ENCODE measurements around the gene INSIG1. TPM values are rescaled to one million over a fixed set of nuclear protein-coding genes. Genes with fewer than 3 reads are reported as not detected.

INSIG1 gene
- 90.7 TPM for total RNA-seq
- long read RNA-seq, transcript INSIG1-201 (6 exons, 3,010 nt) = major isoform, 166 of 251 reads
- long read RNA-seq, transcript INSIG1-202 (4 exons, 1,127 nt) = minor isoform, 5 of 251 reads
- long read RNA-seq, partial matches to known transcripts = 17 of 251 reads
- long read RNA-seq, other reads (novel, unspliced or antisense) = 59 of 251 reads

DNA sequence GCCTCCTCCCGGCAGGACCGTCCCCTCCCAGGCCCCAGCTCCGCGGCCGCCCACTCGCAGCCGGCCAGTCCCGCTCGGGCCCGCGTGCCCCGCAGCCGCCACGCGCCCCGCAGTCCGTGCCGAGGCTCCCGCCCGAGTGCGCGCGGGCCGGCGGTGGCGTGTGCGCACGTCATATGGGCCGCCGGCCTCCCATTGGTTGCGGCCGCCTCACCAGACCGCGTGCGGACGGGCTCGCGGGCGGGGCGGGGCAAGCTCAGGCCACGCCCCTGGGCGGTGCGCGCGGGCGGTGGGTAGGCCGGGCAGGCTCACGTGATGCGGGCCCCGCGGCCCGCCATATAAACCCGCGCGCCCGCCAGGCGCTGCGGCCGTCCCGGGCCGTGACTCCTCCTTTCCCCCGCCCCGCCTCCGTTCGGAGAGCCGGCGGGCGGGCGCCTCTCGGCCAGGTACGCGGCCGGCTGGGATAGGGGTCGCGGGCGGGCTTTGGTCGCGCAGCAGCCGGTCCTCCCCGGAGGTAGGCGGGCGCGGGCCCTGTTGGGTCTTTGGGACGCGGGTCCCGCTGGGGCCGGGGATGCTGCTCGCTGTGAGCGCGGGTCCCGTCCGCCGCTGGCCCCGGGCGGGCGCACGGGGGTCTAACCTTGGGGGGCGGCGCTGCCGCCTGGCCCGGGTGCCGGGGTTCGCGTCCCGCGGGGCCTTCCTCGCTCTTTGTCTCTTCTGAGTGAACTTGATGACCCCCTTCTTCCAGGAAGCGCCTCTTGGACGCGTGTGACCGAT, at the start of gene INSIG1:
Gene INSIG1, plus strand, starts transcription at position 362 of the 771 bp plus-strand sequence. Its CDS starts 408 bp downstream, at position 770.
- H3K9me3 ChIP-seq = no peaks in the 10 kb centered on the region
- intact Hi-C loops (cut with DNase I) = no loop called here
- peak; percentile 96 for DNase-seq

GRCh38 chr7:155248366-155248756, 49.3 kb upstream of the INSIG1 start:
- H3K36me3 ChIP-seq = no peaks in the 10 kb centered on the region

More for the DNA sequence above, at the start of gene INSIG1:
- Histone ChIP-seq H3K36me3 (peaks cover 17% of the 10 kb centered on the region), H3K27me3 (no peaks in the 10 kb centered on the region), H3K4me3 (peak within 1 kb of the TSS; percentile 91), H3K4me1 (peaks cover 14% of the 10 kb centered on the region), H3K27ac (peak within 1 kb of the TSS; percentile 90)
- no peak for TF ChIP-seq CTCF (IDR thresholded peaks at IDR 0.05)
- ATAC-seq = peak; percentile 91

GRCh38 chr7:155251831-155252230, 45.8 kb upstream of the INSIG1 start:
- Histone ChIP-seq H3K4me1 (no peaks in the 10 kb centered on the region), H3K27me3 (no peaks in the 10 kb centered on the region), H3K4me3 (no peak overlapping the region), H3K9me3 (no peaks in the 10 kb centered on the region), H3K27ac (no peak overlapping the region), H3K36me3 (no peaks in the 10 kb centered on the region)
- no peak for TF ChIP-seq CTCF (IDR thresholded peaks at IDR 0.05)
- DNase-seq (no peak), ATAC-seq (no peak)
- intact Hi-C loops (cut with DNase I) = no loop called here

More at GRCh38 chr7:155248366-155248756, 49.3 kb upstream of the INSIG1 start:
- no peak for TF ChIP-seq CTCF (IDR thresholded peaks at IDR 0.05)
- ATAC-seq (no peak), DNase-seq (no peak)
- Histone ChIP-seq H3K4me3 (no peak overlapping the region), H3K27me3 (no peaks in the 10 kb centered on the region), H3K4me1 (no peaks in the 10 kb centered on the region), H3K9me3 (no peaks in the 10 kb centered on the region), H3K27ac (no peak overlapping the region)
- intact Hi-C loops (cut with DNase I) = no loop called here

DNA sequence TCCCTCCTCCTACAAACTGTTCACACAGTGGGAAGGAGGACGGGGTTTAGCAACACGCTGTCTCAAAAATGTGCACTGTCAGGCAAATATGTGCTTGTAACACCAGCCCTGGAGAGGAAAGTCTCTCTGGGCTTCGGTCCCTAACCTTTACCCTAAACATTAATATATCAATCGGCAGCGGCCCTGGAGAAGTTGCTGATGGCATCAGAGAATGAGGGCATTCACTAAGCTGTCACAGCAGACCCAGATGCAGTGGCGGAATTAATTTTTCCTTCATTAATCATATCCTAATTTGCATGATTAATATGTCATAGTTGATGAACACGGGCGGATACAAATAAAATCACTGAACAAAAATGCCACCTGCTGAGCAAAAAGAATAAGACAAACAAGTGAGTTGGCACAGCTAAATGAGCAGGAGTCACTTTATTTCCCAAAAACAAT, 45.2 kb upstream of the INSIG1 start:
- Histone ChIP-seq H3K27me3 (no peaks in the 10 kb centered on the region), H3K27ac (no peak overlapping the region), H3K4me1 (no peaks in the 10 kb centered on the region), H3K4me3 (no peak overlapping the region), H3K36me3 (no peaks in the 10 kb centered on the region), H3K9me3 (no peaks in the 10 kb centered on the region)
- intact Hi-C loops (cut with DNase I) = no loop called here
- TF ChIP-seq CTCF (IDR thresholded peaks at IDR 0.05) = no peak
- ATAC-seq = peak; percentile 7
- DNase-seq = no peak

DNA sequence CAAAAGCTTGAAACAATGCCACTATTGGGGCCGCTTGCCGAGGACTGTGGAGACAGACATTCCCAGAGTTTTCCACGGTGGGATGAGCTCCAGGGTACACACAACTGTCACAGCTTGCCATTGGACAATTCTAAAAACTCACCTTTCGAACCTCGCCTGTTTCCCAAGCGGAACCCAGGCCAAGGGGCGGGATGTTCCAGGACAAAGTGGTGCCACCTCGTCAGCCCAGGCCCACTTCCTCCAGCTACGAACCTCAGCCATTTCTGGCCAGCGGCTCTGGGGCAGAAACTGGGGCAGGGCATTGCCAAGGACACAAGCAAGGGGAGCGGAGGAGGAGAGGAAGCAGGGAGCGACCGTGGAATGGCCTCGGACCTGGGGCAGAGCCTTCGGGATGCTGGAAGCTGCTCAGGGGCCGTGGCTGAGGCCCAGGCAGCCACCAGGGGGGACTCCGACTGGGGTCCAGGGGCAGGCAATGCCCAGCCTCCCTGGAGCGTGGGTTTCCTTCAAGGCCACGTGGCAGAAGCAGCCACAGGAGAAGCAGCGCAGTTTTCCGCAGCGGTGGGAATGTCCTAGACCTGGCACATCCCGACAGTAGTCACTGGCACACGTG, 44.7 kb upstream of the INSIG1 start:
- Histone ChIP-seq H3K36me3 (no peaks in the 10 kb centered on the region), H3K4me3 (no peak overlapping the region), H3K9me3 (no peaks in the 10 kb centered on the region), H3K27me3 (no peaks in the 10 kb centered on the region), H3K4me1 (no peaks in the 10 kb centered on the region), H3K27ac (no peak overlapping the region)
- ATAC-seq (no peak), DNase-seq (no peak)
- TF ChIP-seq CTCF (IDR thresholded peaks at IDR 0.05) = no peak
- intact Hi-C loops (cut with DNase I) = no loop called here

Measured in upper lobe of right lung (tissue), 1 donor.